HG03432 (cell line): ENCODE data around the gene DROSHA.

Experiments
- ATAC-seq: cut with Tn5 transposase; IDR thresholded peaks from one replicate; pipeline ENCODE4 v1.9.1; 2021; ENCODE audit warnings: mild to moderate bottlenecking, moderate library complexity; ENCODE audit not compliant: unreplicated experiment

The DROSHA gene

GRCh38 chr5:31471040-31471439, 60.9 kb downstream of the DROSHA start:
- no peak for ATAC-seq

DNA sequence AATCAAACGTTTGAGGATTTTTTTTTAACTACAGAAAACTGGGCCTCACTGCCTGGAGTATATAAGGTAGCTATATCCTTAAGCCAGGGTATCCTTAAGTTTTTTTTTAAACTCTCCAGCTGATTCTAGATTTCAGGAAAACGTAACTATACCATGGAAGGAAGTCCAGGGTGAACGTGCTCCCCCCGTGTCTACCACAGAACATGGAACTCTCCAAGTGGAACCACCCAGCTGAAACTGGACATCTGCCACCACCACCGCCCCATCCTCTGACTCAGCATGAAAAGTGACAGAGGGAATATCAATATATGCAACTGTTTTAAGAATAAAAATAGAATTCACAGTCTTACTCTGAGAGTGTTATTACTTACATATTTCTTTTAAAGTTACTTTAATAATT, 61.3 kb downstream of the DROSHA start:
- ATAC-seq, result no peak

DNA sequence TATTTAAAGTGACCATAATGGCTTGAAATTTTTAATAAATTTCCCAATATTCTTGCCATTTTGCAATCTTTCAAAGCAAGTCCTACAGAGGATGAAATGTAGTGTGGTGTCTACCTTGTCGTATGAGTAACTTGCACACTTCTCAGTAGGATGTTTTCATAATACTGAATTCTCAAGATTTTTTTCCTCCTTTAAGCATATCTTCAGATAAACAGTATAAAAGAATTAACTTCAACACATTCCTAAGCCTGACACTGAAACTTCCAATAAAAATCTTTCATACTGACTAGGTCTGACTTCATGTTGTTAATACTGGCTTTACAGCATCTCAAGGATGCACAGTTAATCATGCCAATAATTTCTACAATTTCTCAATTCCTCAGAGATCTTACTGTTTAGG, 62.0 kb downstream of the DROSHA start:
- ATAC-seq, result no peak

- ATAC-seq, result no peak
Measured at GRCh38 chr5:31469466-31469865, 62.4 kb downstream of the DROSHA start.

GRCh38 chr5:31465291-31465690, 66.6 kb downstream of the DROSHA start:
- ATAC-seq, result no peak

DNA sequence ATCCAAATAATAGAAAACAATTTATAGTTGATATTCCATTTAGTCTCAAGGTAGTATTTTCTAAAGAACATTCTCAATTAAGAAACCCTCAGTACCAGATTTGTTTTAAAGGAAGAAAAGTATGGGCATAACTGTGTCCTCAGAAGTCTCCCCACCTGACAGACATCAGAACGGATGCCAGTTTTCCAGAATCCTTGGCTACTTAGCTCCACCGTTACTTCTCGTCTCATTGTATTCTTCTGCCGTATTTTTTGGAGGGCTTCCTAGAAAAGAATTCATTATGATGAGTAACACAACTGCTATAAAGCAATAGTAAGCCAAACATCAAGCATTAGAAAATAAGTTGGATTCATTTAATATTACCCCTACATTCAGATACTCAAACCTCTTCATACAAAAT, 67.8 kb downstream of the DROSHA start:
- ATAC-seq, result no peak

- no peak for ATAC-seq
Measured at GRCh38 chr5:31463351-31463750, 68.5 kb downstream of the DROSHA start.

DNA sequence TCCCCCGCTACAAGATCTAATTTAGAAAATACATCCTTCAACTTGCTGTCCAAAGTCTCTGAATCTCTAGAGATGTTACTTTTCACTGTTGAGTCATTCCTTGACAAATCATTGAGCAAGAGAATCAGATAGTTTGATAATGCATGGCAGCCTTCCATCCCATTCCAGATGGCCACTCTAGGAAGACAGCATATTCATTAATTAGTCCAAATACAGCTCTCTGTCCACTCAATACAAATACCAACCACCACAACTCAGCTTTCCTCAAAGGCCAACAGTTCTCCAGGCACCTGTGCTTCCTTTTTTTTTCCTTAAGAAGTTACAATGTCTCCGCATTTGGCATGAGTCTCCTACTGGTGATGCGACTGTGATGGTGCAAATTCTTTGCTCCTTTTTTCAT, 72.3 kb downstream of the DROSHA start:
- ATAC-seq, result no peak

- ATAC-seq, result no peak
Measured at GRCh38 chr5:31455172-31455571, 76.7 kb downstream of the DROSHA start.

DNA sequence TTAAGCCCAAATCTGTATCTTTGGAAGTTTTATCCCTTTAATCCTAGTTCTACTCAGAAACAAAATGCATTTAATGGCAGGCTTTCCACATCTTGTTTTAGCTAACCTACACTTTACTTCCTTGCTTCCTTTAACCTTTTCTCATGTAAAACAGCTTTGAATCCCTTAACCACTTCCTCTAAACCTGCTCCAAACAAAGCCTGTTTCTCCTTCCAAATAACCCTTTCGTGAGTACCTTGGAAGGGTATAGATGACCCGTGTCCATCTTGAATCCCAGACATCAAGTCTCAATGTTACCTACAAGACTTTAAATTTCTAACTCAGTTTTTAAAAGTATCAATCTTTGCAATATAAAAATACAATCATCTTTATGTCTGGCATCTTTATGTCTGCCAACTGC, 78.4 kb downstream of the DROSHA start:
- ATAC-seq, result no peak

DNA sequence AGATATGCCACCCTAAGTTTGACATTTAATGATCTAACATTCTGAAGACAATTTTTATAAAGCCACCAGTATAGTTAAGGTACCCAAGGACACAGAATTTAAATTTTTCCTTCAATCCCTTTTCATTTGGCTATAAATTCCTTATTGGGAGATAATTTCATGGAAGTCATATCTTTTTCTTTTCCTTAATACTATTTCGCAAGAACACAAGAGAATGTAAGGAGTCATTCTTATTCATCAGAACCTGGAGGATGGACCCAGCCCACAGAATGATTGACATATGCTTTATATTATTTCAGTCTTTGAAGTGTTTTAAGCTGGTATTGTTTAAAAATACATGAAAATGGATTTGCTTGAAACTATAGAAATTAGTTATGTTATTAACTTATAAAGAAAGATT, 79.6 kb downstream of the DROSHA start:
- no peak for ATAC-seq

DNA sequence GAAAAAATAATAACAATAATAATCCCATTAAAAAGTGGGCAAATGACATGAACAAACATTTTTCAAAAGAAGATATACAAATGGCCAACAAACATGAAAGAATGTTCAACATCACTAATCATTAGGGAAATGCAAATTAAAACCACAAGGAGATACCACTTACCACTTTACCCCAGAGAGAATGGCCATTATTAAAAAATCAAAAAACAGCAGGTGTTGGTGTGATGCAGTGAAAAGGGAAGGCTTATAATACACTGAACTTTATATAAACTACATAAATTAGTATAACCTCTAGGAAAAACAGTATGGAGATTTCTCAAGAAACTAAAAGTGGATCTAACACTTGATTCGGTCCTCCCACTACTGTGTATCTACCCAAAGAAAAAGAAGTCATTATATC, 81.9 kb downstream of the DROSHA start:
- no peak for ATAC-seq

- ATAC-seq, result no peak
Measured at GRCh38 chr5:31449174-31449573, 82.7 kb downstream of the DROSHA start.

DNA sequence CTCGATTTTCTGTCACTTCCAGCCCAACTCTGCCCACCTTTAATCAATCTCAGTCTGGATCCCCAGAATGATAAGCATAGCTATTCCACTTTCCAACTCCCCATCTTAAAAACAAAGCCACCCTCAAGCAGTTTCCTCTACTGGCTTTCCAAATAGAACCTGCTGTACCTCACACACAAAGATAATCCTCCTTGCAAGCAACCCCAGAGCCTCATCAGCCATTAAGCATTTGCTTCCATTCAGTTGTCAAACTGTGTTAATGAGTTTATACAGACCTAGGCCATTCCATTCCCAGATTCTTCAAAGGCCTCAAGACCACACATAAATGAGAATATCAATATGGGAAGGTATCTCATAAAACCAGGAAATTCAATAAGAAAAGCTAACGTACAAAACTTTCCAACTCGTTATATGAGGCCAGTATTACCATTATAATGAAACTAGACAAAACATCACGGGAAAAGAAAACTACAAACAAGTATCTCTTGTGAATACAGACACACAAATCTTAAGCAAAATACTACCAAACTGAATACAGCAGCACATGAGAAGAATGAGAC, 86.8 kb downstream of the DROSHA start:
- no peak for ATAC-seq

DNA sequence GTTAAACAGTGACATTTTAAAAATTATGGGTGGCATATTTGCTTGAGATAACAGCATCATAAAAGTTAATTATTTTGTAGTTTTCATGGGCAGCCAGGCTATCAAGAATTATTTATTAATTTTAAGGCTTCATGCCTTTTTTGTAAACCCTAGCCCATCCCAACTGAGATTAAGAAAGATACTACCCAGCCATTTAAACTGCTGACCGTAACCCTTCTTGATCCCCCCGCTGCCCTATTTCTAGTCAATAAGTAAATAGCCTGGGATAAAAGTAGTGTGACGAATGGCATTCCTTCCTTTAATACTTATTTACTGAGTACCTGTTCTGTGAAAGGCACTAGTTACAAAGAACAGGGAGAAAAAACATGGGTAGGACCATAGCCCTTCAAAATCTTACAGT, 88.3 kb downstream of the DROSHA start:
- ATAC-seq, result no peak

DNA sequence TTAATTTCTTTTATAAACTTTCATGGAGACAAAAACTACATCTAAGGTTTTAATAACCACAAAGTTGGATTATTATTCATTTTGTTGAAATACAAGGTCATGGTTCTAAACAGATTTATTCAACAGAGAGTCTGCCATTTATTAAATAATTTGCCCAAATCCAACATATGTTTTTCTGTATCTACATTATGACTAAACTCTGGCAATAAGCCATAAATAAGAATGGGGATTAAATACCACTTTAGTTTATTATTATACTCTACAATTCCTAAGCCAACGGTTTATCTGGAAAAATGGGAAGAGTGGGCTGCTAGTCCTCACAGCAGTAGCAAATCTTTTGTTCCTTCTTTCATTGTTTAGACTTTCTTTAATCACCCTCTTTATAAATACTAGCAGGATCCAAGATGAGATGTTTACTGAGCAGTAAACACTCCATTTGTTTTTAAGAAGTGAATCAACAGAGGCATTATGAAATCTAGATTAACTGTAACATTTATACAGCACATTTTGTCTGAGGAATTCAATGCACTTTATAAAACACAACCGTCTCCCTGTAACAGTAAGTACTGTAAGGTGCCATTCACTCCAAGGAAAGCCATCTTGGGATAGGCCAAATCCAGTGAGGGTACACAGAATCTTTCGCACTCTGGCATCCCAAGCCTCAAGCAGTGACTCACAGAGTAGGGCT, 89.7 kb downstream of the DROSHA start:
- no peak for ATAC-seq

- ATAC-seq, result no peak
Measured at GRCh38 chr5:31436851-31437250, 95.0 kb downstream of the DROSHA start.

DNA sequence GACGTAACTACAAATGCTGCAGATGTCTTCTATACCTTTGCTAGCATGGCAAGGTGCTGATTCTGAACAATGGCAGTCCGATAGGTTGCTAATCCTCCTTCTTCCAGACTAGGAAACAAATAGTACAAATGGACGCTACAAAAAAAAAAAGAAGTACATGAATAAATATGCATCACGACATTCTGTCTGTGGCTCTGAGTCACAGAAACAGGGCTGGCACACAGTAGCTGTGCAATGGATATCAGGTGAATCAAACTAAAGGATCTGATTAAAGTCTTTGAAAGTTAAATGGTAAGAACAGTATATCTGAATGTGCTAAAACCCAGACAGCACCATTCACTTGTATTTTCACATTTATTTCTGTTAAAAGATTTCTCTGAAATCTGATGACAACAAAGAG, 96.2 kb downstream of the DROSHA start:
- ATAC-seq, result no peak

- no peak for ATAC-seq
Measured at GRCh38 chr5:31434898-31435297, 97.0 kb downstream of the DROSHA start.

DNA sequence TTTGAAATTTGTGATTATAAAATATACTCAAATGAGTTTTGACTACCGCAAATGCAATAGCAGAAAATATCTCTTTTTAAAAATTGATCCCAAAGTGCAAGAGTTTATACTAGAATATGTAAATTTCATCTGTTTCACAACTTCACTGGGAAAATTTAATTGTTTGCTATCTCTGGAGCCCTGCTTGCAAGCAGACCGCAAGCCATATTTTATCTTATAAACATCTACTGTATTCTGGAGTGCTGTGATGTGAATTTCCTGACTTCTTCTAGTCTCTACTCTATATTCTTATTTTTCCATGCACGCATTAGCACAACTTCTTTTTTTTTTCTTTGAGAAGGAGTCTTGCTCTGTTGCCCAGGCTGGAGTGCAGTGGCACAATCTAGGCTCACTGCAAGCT, 98.7 kb downstream of the DROSHA start:
- no peak for ATAC-seq

- ATAC-seq, result no peak
Measured at GRCh38 chr5:31427724-31428309, 104.1 kb downstream of the DROSHA start.

DNA sequence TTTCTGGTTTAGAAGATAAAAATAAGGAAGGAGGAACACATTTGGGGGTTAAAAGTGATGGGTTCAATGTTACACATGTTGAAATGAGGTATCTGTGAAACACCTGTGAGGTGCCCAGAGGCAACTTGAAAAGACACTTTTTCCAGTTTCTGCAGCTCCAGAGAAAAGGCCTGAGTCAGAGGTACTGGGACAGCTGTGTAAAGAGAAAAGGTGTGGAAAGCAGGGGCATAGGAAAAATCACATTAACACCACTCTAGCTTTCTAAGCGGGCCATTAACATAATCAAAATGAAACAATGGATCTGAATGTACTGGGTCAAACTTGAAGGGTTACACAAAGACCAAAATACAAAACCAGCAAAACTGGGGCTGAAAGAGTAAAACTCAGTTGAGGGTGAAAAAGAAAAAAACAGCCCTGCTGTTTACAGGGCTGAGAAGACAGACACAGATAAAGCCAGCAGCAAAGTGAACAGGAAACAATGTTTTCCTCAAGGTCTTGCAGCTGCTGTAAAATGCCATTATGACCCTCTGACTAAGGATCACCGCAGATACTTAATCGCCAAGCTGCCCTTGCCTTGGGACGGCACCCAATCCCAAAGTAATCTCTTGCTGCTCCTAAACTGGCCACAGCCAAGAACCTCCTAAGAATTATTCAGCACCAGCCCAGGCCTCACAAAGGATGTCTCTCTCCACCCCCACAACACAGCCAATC, 104.7 kb downstream of the DROSHA start:
- ATAC-seq, result no peak
